Mesendoderm (in vitro differentiated cells): ENCODE results near the gene REM1.
"Not testable (repeated sequence)": the region's sequence is repeated elsewhere in the genome, so short reads cannot be mapped to it uniquely, and the experiment has no call there.

Source experiments
- DNase-seq: peaks from one replicate; pipeline ENCODE4 v3.0.0; 2013
- H2AK5ac ChIP-seq: 2 replicates; pipeline ENCODE4 v1.6.1; 2013; ENCODE audit warnings: low read length, inconsistent platforms
- H2BK120ac ChIP-seq: 2 replicates; pipeline ENCODE4 v1.6.1; 2013; ENCODE audit warnings: low read depth, mild to moderate bottlenecking, low read length, moderate library complexity, mixed read lengths
- H2BK15ac ChIP-seq: replicated peaks from 2 replicates; pipeline ENCODE4 v1.6.1; 2013; ENCODE audit warnings: low read depth, mild to moderate bottlenecking, moderate library complexity
- H2BK5ac ChIP-seq: 2 replicates; pipeline ENCODE4 v1.6.1; 2013; ENCODE audit warnings: low read length, inconsistent platforms
- H3K18ac ChIP-seq: 2 replicates; pipeline ENCODE4 v1.6.1; 2013; ENCODE audit warnings: mild to moderate bottlenecking, low read length, mixed read lengths
- H3K23ac ChIP-seq: one replicate; pipeline ENCODE4 v1.6.1; 2013; ENCODE audit warnings: low read length
- H3K27ac ChIP-seq: 2 replicates; pipeline ENCODE4 v1.5.1; 2013; ENCODE audit warnings: low read depth, mild to moderate bottlenecking, inconsistent platforms, low read length, moderate library complexity
- H3K27me3 ChIP-seq: 2 replicates; pipeline ENCODE4 v1.6.1; 2013; ENCODE audit warnings: low read length, control low read depth, mild to moderate bottlenecking, inconsistent platforms; ENCODE audit not compliant: insufficient read depth, poor library complexity
- H3K36me3 ChIP-seq: 2 replicates; pipeline ENCODE4 v1.6.1; 2013; ENCODE audit warnings: low read length, inconsistent platforms; ENCODE audit not compliant: control insufficient read depth, insufficient read depth
- H3K4ac ChIP-seq: one replicate; pipeline ENCODE4 v1.6.1; 2013; ENCODE audit warnings: low read depth, mild to moderate bottlenecking, low read length, moderate library complexity
- H3K4me1 ChIP-seq: 2 replicates; pipeline ENCODE4 v1.6.1; 2013; ENCODE audit warnings: low read depth, low read length, inconsistent platforms; ENCODE audit not compliant: control insufficient read depth
- H3K4me2 ChIP-seq: 2 replicates; pipeline ENCODE4 v1.6.1; 2013; ENCODE audit warnings: low read length
- H3K4me3 ChIP-seq: 2 replicates; pipeline ENCODE4 v1.5.1; 2013; ENCODE audit warnings: mild to moderate bottlenecking, low read length
- H3K56ac ChIP-seq: one replicate; pipeline ENCODE4 v1.6.1; 2013; ENCODE audit warnings: low read length
- H3K79me1 ChIP-seq: 2 replicates; pipeline ENCODE4 v1.6.1; 2013; ENCODE audit warnings: low read length, inconsistent platforms
- H3K79me2 ChIP-seq: 2 replicates; pipeline ENCODE4 v1.6.1; 2013; ENCODE audit warnings: mild to moderate bottlenecking, low read length; ENCODE audit not compliant: control insufficient read depth, insufficient read depth
- H3K9ac ChIP-seq: 2 replicates; pipeline ENCODE4 v1.6.1; 2013; ENCODE audit warnings: low read length, inconsistent platforms
- H4K5ac ChIP-seq: one replicate; pipeline ENCODE4 v1.6.1; 2013; ENCODE audit warnings: low read length
- H4K8ac ChIP-seq: one replicate; pipeline ENCODE4 v1.6.1; 2013; ENCODE audit warnings: low read depth, mild to moderate bottlenecking, control low read depth, low read length, moderate library complexity
- WGBS: extraction: QIAGEN DNeasy Blood & Tissue Kit; methylation state at CpG from one replicate; pipeline ENCODE4 v1.1.7; 2013; ENCODE audit warnings: low lambda C conversion rate, missing lambda C conversion rate; ENCODE audit not compliant: insufficient coverage; ENCODE audit errors: extremely low coverage; 5-methylcytosine and 5-hydroxymethylcytosine counted together

The REM1 gene

GRCh38 chr20:31470946-31471345 is 4.1 kb upstream of the REM1 start:
- H3K27ac ChIP-seq, H2BK5ac ChIP-seq, H3K56ac ChIP-seq, H3K23ac ChIP-seq, H3K4me2 ChIP-seq, H3K18ac ChIP-seq, H4K5ac ChIP-seq, H3K9ac ChIP-seq, H3K36me3 ChIP-seq, H2BK120ac ChIP-seq, H3K4me1 ChIP-seq, H3K4ac ChIP-seq, H3K27me3 ChIP-seq, DNase-seq, H3K4me3 ChIP-seq, H3K79me1 ChIP-seq, H4K8ac ChIP-seq, H2BK15ac ChIP-seq, H2AK5ac ChIP-seq, H3K79me2 ChIP-seq: not testable (repeated sequence)
- no CpG with 5 or more reads among the region's 33 CpGs for WGBS

GRCh38 chr20:31472395-31473330 is 2.4 kb upstream of the REM1 start:
- Histone ChIP-seq H3K18ac (no peak overlapping the region), H2BK5ac (no peak overlapping the region), H3K4me2 (no peak overlapping the region), H3K4me1 (no peaks in the 10 kb centered on the region), H3K4me3 (no peak overlapping the region), H4K8ac (no peak overlapping the region), H3K56ac (no peak overlapping the region), H3K4ac (no peak overlapping the region), H4K5ac (no peak overlapping the region), H3K23ac (no peak overlapping the region), H3K27ac (no peak overlapping the region), H3K27me3 (no peaks in the 10 kb centered on the region), H3K79me2 (no peaks in the 10 kb centered on the region), H3K9ac (no peak overlapping the region), H3K36me3 (no peaks in the 10 kb centered on the region), H2BK120ac (no peak overlapping the region), H3K79me1 (no peaks in the 10 kb centered on the region), H2BK15ac (no peak overlapping the region), H2AK5ac (no peak overlapping the region)
- DNase-seq, result no peak
- no CpG with 5 or more reads among the region's 8 CpGs for WGBS

GRCh38 chr20:31473331-31474096 is 1.6 kb upstream of the REM1 start:
- H3K36me3 ChIP-seq, result no peaks in the 10 kb centered on the region
- no peak overlapping the region for H2BK120ac ChIP-seq
- no peaks in the 10 kb centered on the region for H3K79me2 ChIP-seq
- H3K27ac ChIP-seq, result no peak overlapping the region
- no peak overlapping the region for H3K4me3 ChIP-seq
- H3K27me3 ChIP-seq, result no peaks in the 10 kb centered on the region
- no peak overlapping the region for H2AK5ac ChIP-seq
- H3K18ac ChIP-seq, result no peak overlapping the region
- H3K4me1 ChIP-seq, result no peaks in the 10 kb centered on the region
- no peak overlapping the region for H4K8ac ChIP-seq
- H3K23ac ChIP-seq, result no peak overlapping the region
- no peak overlapping the region for H2BK5ac ChIP-seq
- no peak overlapping the region for H4K5ac ChIP-seq
- H3K4ac ChIP-seq, result no peak overlapping the region
- no peaks in the 10 kb centered on the region for H3K79me1 ChIP-seq
- DNase-seq, result no peak
- no peak overlapping the region for H3K4me2 ChIP-seq
- H3K9ac ChIP-seq, result no peak overlapping the region
- no peak overlapping the region for H2BK15ac ChIP-seq
- no CpG with 5 or more reads among the region's 5 CpGs for WGBS
- H3K56ac ChIP-seq, result no peak overlapping the region

GRCh38 chr20:31474097-31474436 is 1.0 kb upstream of the REM1 start:
- Histone ChIP-seq H3K36me3 (no peaks in the 10 kb centered on the region), H3K56ac (no peak overlapping the region), H3K4me3 (no peak overlapping the region), H4K5ac (no peak overlapping the region), H3K4ac (no peak overlapping the region), H2BK5ac (no peak overlapping the region), H3K79me2 (no peaks in the 10 kb centered on the region), H3K27me3 (no peaks in the 10 kb centered on the region), H3K4me1 (no peaks in the 10 kb centered on the region), H4K8ac (no peak overlapping the region), H2BK15ac (no peak overlapping the region), H3K79me1 (no peaks in the 10 kb centered on the region), H2AK5ac (no peak overlapping the region), H3K18ac (no peak overlapping the region), H3K9ac (no peak overlapping the region), H3K4me2 (no peak overlapping the region), H2BK120ac (no peak overlapping the region), H3K27ac (no peak overlapping the region), H3K23ac (no peak overlapping the region)
- no peak for DNase-seq
- no CpG with 5 or more reads among the region's 2 CpGs for WGBS

GRCh38 chr20:31475472-31476293 is 595 bp downstream of the REM1 start:
- H3K4me3 ChIP-seq, result no peak overlapping the region
- no CpG with 5 or more reads among the region's 29 CpGs for WGBS

More at GRCh38 chr20:31475472-31476293, 595 bp downstream of the REM1 start:
- no peak overlapping the region for H4K5ac ChIP-seq
- H3K56ac ChIP-seq, result no peak overlapping the region
- H3K18ac ChIP-seq, result no peak overlapping the region
- no peak overlapping the region for H2BK5ac ChIP-seq
- H2BK120ac ChIP-seq, result no peak overlapping the region
- H3K4ac ChIP-seq, result no peak overlapping the region
- no peak overlapping the region for H4K8ac ChIP-seq
- no peaks in the 10 kb centered on the region for H3K36me3 ChIP-seq
- H2AK5ac ChIP-seq, result no peak overlapping the region
- H3K79me1 ChIP-seq, result no peaks in the 10 kb centered on the region
- no peak overlapping the region for H3K4me2 ChIP-seq
- DNase-seq, result no peak
- no peak overlapping the region for H2BK15ac ChIP-seq
- no peak overlapping the region for H3K23ac ChIP-seq
- H3K9ac ChIP-seq, result no peak overlapping the region
- no peak overlapping the region for H3K27ac ChIP-seq
- no peaks in the 10 kb centered on the region for H3K27me3 ChIP-seq
- no peaks in the 10 kb centered on the region for H3K79me2 ChIP-seq
- H3K4me1 ChIP-seq, result no peaks in the 10 kb centered on the region
